Keratinocyte (primary cell): ENCODE results near the gene NLRC5. TPM values are rescaled to one million over a fixed set of nuclear protein-coding genes. Genes with fewer than 3 reads are reported as not detected.

ENCODE experiments used
- DNase-seq: peaks from one replicate; pipeline ENCODE4 v3.0.0-alpha.2; 2011; ENCODE audit warnings: low read depth, missing footprints, low spot score
- FAIRE-seq: peaks from 2 replicates; lab custom pipeline; 2011; peaks lifted over from hg19 to GRCh38; lab: Jason Lieb, UNC
- H2AFZ ChIP-seq: 2 replicates; pipeline ENCODE4 v1.6.0; 2012; ENCODE audit warnings: low read length, control low read depth, inconsistent platforms; ENCODE audit not compliant: control insufficient read depth
- H3K27ac ChIP-seq: 2 replicates; pipeline ENCODE4 v1.5.1; 2011; ENCODE audit warnings: low read length; ENCODE audit not compliant: control insufficient read depth, insufficient read depth
- H3K27me3 ChIP-seq: 3 replicates; pipeline ENCODE4 v1.6.0; 2011; ENCODE audit warnings: low read length; ENCODE audit not compliant: control insufficient read depth, insufficient read depth; ENCODE audit errors: extremely low read depth
- H3K36me3 ChIP-seq, 2 experiments: 2 replicates in 1 of 2; 3 replicates in 1 of 2; pipeline ENCODE4 v1.5.1; 2011; ENCODE audit warnings: low read length in 2 of 2, mild to moderate bottlenecking in 1 of 2; ENCODE audit not compliant: control insufficient read depth in 2 of 2, insufficient read depth in 2 of 2; ENCODE audit errors: extremely low read depth in 1 of 2
- H3K4me1 ChIP-seq: 3 replicates; pipeline ENCODE4 v1.5.1; 2011; ENCODE audit warnings: low read length; ENCODE audit not compliant: control insufficient read depth, insufficient read depth; ENCODE audit errors: extremely low read depth
- H3K4me2 ChIP-seq: 3 replicates; pipeline ENCODE4 v1.6.0; 2011; ENCODE audit warnings: low read depth, low read length; ENCODE audit not compliant: control insufficient read depth, insufficient read depth; ENCODE audit errors: extremely low read depth
- H3K4me3 ChIP-seq, 3 experiments: fragments of 200-600 bp in 1 of 3; sonication (generic) in 1 of 3; 2 replicates in 2 of 3; 3 replicates in 1 of 3; pipeline ENCODE4 v1.5.1; 2011 to 2016; ENCODE audit warnings: low read length in 3 of 3, mild to moderate bottlenecking in 3 of 3, control low read depth in 2 of 3, inconsistent platforms in 1 of 3, low read depth in 1 of 3, mixed read lengths in 1 of 3, mixed run types in 1 of 3, moderate library complexity in 1 of 3; ENCODE audit not compliant: control insufficient read depth in 2 of 3, insufficient read depth in 2 of 3; ENCODE audit errors: extremely low read depth in 1 of 3
- H3K79me2 ChIP-seq: 2 replicates; pipeline ENCODE4 v1.6.0; 2012; ENCODE audit warnings: low read length; ENCODE audit not compliant: control insufficient read depth, insufficient read depth
- H3K9ac ChIP-seq: 3 replicates; pipeline ENCODE4 v1.6.0; 2011; ENCODE audit warnings: low read length; ENCODE audit not compliant: control insufficient read depth, insufficient read depth; ENCODE audit errors: extremely low read depth
- H3K9me1 ChIP-seq: 3 replicates; pipeline ENCODE4 v1.6.0; 2011; ENCODE audit warnings: low read length; ENCODE audit not compliant: control insufficient read depth, insufficient read depth; ENCODE audit errors: extremely low read depth
- H3K9me3 ChIP-seq: 2 replicates; pipeline ENCODE4 v1.5.1; 2012; ENCODE audit warnings: low read depth, low read length; ENCODE audit not compliant: control insufficient read depth
- H4K20me1 ChIP-seq: 3 replicates; pipeline ENCODE4 v1.6.0; 2011; ENCODE audit warnings: low read length; ENCODE audit not compliant: control insufficient read depth, insufficient read depth; ENCODE audit errors: extremely low read depth
- CTCF ChIP-seq, 3 experiments: IDR thresholded peaks in 1 of 3; conservative IDR thresholded peaks in 1 of 3; optimal IDR thresholded peaks in 1 of 3; 2 replicates in 2 of 3; 3 replicates in 1 of 3; pipeline versions ENCODE3 to v1.5.1; 2011; ENCODE audit warnings: low read length in 3 of 3, mild to moderate bottlenecking in 3 of 3, moderate library complexity in 2 of 3, control low read depth in 1 of 3, inconsistent platforms in 1 of 3; ENCODE audit not compliant: insufficient read depth in 2 of 3; ENCODE audit errors: extremely low read depth in 1 of 3
- EZH2 ChIP-seq: IDR thresholded peaks from one replicate; pipeline ENCODE4 v1.6.1; 2012; ENCODE audit warnings: inconsistent platforms, mild to moderate bottlenecking, low read length, moderate library complexity
- dilution Hi-C: fragments of 300-500 bp; cut with MboI; formaldehyde crosslinking; loops from one replicate; pipeline ENCODE4 v1.7.0; 2020; ENCODE audit warnings: low sequenced_read_pairs; ENCODE audit not compliant: extremely low pct_ligation_motif_present
- polyA plus RNA-seq, 5 experiments: library from polyadenylated mRNA; depleted of rRNA in 3 of 5; stranded (reverse) in 3 of 5; stranded (forward) in 1 of 5; unstranded in 1 of 5; fragments of >200 nt; gene quantifications; 1 replicate in 1 of 5; 2 replicates in 3 of 5; 3 replicates in 1 of 5; pipeline versions ENCODE4 v1.2.1 to v1.2.3, GENCODE V29; 2011 to 2012; ENCODE audit warnings: missing spikeins in 2 of 5, low read depth in 1 of 5, low replicate concordance in 1 of 5

NLRC5 gene
- polyA plus RNA-seq, 1 donor (not counting 4 experiments of a cell fraction or from before 2014, with no cell fraction given): 7.8 TPM

GRCh38 chr16:57067347-57067746, 78.0 kb downstream of the NLRC5 start:
- Histone ChIP-seq H3K36me3 (no peaks in the 10 kb centered on the region), H3K4me2 (no peak overlapping the region), H3K9me1 (peaks cover 2% of the 10 kb centered on the region), H3K27me3 (peaks cover 8% of the 10 kb centered on the region), H4K20me1 (no peaks in the 10 kb centered on the region), H2AFZ (no peak overlapping the region), H3K9ac (no peak overlapping the region), H3K79me2 (no peaks in the 10 kb centered on the region), H3K27ac (no peak overlapping the region), H3K4me1 (peaks cover 15% of the 10 kb centered on the region), H3K4me3 (no peak overlapping the region), H3K9me3 (no peaks in the 10 kb centered on the region)
- dilution Hi-C loops: no loop called here
- FAIRE-seq (no peak), DNase-seq (no peak)
- no peak for TF ChIP-seq EZH2
- TF ChIP-seq CTCF (optimal IDR thresholded peaks at IDR 0.05 in 1 of 3, IDR thresholded peaks at IDR 0.05 in 1 of 3, conservative IDR thresholded peaks at IDR 0.05 in 1 of 3; ENCODE audit: extremely low read depth in 1 of 3, insufficient read depth in 2 of 3, low read length in 3 of 3): no peak

GRCh38 chr16:57069053-57069452, 79.7 kb downstream of the NLRC5 start:
- Histone ChIP-seq H3K27me3 (peaks cover 8% of the 10 kb centered on the region), H3K9ac (no peak overlapping the region), H2AFZ (no peak overlapping the region), H3K4me1 (peaks cover 15% of the 10 kb centered on the region), H3K4me2 (no peak overlapping the region), H3K4me3 (no peak overlapping the region), H3K36me3 (no peaks in the 10 kb centered on the region), H3K79me2 (no peaks in the 10 kb centered on the region), H3K9me3 (no peaks in the 10 kb centered on the region), H3K27ac (no peak overlapping the region), H3K9me1 (peaks cover 2% of the 10 kb centered on the region), H4K20me1 (no peaks in the 10 kb centered on the region)
- FAIRE-seq (no peak), DNase-seq (no peak)
- dilution Hi-C loops: no loop called here
- TF ChIP-seq EZH2: no peak
- TF ChIP-seq CTCF (optimal IDR thresholded peaks at IDR 0.05 in 1 of 3, IDR thresholded peaks at IDR 0.05 in 1 of 3, conservative IDR thresholded peaks at IDR 0.05 in 1 of 3; ENCODE audit: extremely low read depth in 1 of 3, insufficient read depth in 2 of 3, low read length in 3 of 3): no peak
